Body of pancreas (tissue), 4 donors: ENCODE data around the gene GPR37L1.

Experiments used
- CTCF ChIP-seq, 7 experiments: fragments of 450-650 bp in 4 of 7; fragments of 200-600 bp in 3 of 7; sonication (generic) in 3 of 7; IDR thresholded peaks; one replicate each; pipeline ENCODE4 v1.5.1; 2016 to 2019; ENCODE audit warnings: antibody characterized with exemption in 7 of 7
- POLR2A ChIP-seq, 3 donors: fragments of 450-650 bp; IDR thresholded peaks; one replicate each; pipeline ENCODE4 v1.6.1; 2016; ENCODE audit warnings: antibody characterized with exemption in 3 of 3, mild to moderate bottlenecking in 2 of 3

GRCh38 chr1:202156590-202156989, 33.9 kb downstream of the GPR37L1 start:
- TF ChIP-seq CTCF (IDR thresholded peaks at IDR 0.05) (no peak), POLR2A (IDR thresholded peaks at IDR 0.05) (no peak)
